Astrocyte (in vitro differentiated cells and primary cell): ENCODE data around the gene DDOST. TPM values are rescaled to one million over a fixed set of nuclear protein-coding genes. Genes with fewer than 3 reads are reported as not detected.
A peak's percentile ranks its signal among the peaks of the same experiment; 100 is the strongest.

Experiments used
- DNase-seq: peaks from one replicate; pipeline ENCODE4 v3.0.0-alpha.2; 2010; ENCODE audit warnings: low read depth
- FAIRE-seq: peaks from 2 replicates; lab custom pipeline; 2011; peaks lifted over from hg19 to GRCh38; lab: Jason Lieb, UNC
- H2AFZ ChIP-seq: 2 replicates; pipeline ENCODE4 v1.6.0; 2012; ENCODE audit warnings: low read depth, low read length, inconsistent platforms
- H3K27ac ChIP-seq: 2 replicates; pipeline ENCODE4 v1.5.1; 2011; ENCODE audit warnings: low read depth, low read length, inconsistent platforms
- H3K27me3 ChIP-seq: 2 replicates; pipeline ENCODE4 v1.6.0; 2011; ENCODE audit warnings: low read length, inconsistent platforms; ENCODE audit not compliant: insufficient read depth
- H3K36me3 ChIP-seq: 2 replicates; pipeline ENCODE4 v1.5.1; 2011; ENCODE audit warnings: low read length, inconsistent platforms; ENCODE audit not compliant: insufficient read depth
- H3K4me1 ChIP-seq: 2 replicates; pipeline ENCODE4 v1.5.1; 2011; ENCODE audit warnings: low read length, inconsistent platforms; ENCODE audit not compliant: insufficient read depth
- H3K4me2 ChIP-seq: 2 replicates; pipeline ENCODE4 v1.6.0; 2012; ENCODE audit warnings: low read length, inconsistent platforms
- H3K4me3 ChIP-seq: 2 replicates; pipeline ENCODE4 v1.5.1; 2011; ENCODE audit warnings: low read depth, mild to moderate bottlenecking, low read length, inconsistent platforms; ENCODE audit not compliant: insufficient read depth
- H3K79me2 ChIP-seq: 2 replicates; pipeline ENCODE4 v1.6.0; 2012; ENCODE audit warnings: mild to moderate bottlenecking, low read length, inconsistent platforms; ENCODE audit not compliant: insufficient read depth
- H3K9ac ChIP-seq: 2 replicates; pipeline ENCODE4 v1.6.0; 2012; ENCODE audit warnings: mild to moderate bottlenecking, low read length, inconsistent platforms
- H3K9me3 ChIP-seq: 2 replicates; pipeline ENCODE4 v1.5.1; 2012; ENCODE audit warnings: low read depth, mild to moderate bottlenecking, low read length, inconsistent platforms; ENCODE audit not compliant: insufficient read depth
- H4K20me1 ChIP-seq: 2 replicates; pipeline ENCODE4 v1.6.0; 2012; ENCODE audit warnings: low read length, inconsistent platforms; ENCODE audit not compliant: insufficient read depth
- H3K27ac Mint-ChIP-seq: one replicate; pipeline ENCODE4 v1.8.0; 2021; ENCODE audit warnings: mild to moderate bottlenecking, mixed read lengths; ENCODE audit not compliant: unreplicated experiment
- H3K27me3 Mint-ChIP-seq: one replicate; pipeline ENCODE4 v1.8.0; 2021; ENCODE audit warnings: low read depth, mixed read lengths; ENCODE audit not compliant: unreplicated experiment
- H3K36me3 Mint-ChIP-seq: one replicate; pipeline ENCODE4 v1.8.0; 2021; ENCODE audit warnings: low read depth, mixed read lengths; ENCODE audit not compliant: unreplicated experiment
- H3K4me1 Mint-ChIP-seq: one replicate; pipeline ENCODE4 v1.8.0; 2021; ENCODE audit warnings: low read depth, mixed read lengths; ENCODE audit not compliant: unreplicated experiment
- H3K4me3 Mint-ChIP-seq: one replicate; pipeline ENCODE4 v1.8.0; 2021; ENCODE audit warnings: mild to moderate bottlenecking, moderate library complexity, mixed read lengths; ENCODE audit not compliant: unreplicated experiment
- H3K9me3 Mint-ChIP-seq: one replicate; pipeline ENCODE4 v1.8.0; 2021; ENCODE audit warnings: mild to moderate bottlenecking, mixed read lengths; ENCODE audit not compliant: unreplicated experiment
- CTCF ChIP-seq: IDR thresholded peaks from 2 replicates; pipeline ENCODE4 v1.5.1; 2011; ENCODE audit warnings: low read depth, mild to moderate bottlenecking, inconsistent platforms, low read length, moderate library complexity; ENCODE audit not compliant: insufficient read depth
- EZH2 ChIP-seq: IDR thresholded peaks from 2 replicates; pipeline ENCODE4 v1.6.1; 2012; ENCODE audit warnings: mild to moderate bottlenecking, low read length, inconsistent platforms; ENCODE audit not compliant: insufficient read depth
- total RNA-seq: library from RNA; stranded (reverse); gene quantifications from 2 replicates; pipeline ENCODE4 v1.2.1, GENCODE V29; 2021

Gene DDOST
- total RNA-seq, 1 donor from 2014 or later = 327 TPM

- TF ChIP-seq EZH2 = no peak
- no peak for TF ChIP-seq CTCF
- Histone ChIP-seq H3K27ac (no peak overlapping the region), H3K79me2 (no peaks in the 10 kb centered on the region), H3K27me3 (no peaks in the 10 kb centered on the region), H2AFZ (peak overlapping the region; percentile 34), H3K4me1 (no peaks in the 10 kb centered on the region), H3K4me3 (no peak overlapping the region), H3K36me3 (no peaks in the 10 kb centered on the region), H3K9ac (no peak overlapping the region), H3K9me3 (no peaks in the 10 kb centered on the region), H3K4me2 (no peak overlapping the region), H4K20me1 (no peaks in the 10 kb centered on the region)
- Mint-ChIP-seq H3K36me3 (peaks cover 2% of the 10 kb centered on the region), H3K9me3 (peaks cover 2% of the 10 kb centered on the region), H3K4me3 (no peak overlapping the region), H3K4me1 (no peaks in the 10 kb centered on the region), H3K27me3 (peaks cover 9% of the 10 kb centered on the region), H3K27ac (no peak overlapping the region)
- no peak for DNase-seq
- no peak for FAIRE-seq
Observed at GRCh38 chr1:20684651-20685050, 23.5 kb upstream of the DDOST start.

- Histone ChIP-seq H3K4me3 (no peak overlapping the region), H3K27me3 (no peaks in the 10 kb centered on the region), H3K36me3 (no peaks in the 10 kb centered on the region), H3K9ac (no peak overlapping the region), H3K27ac (no peak overlapping the region), H3K4me2 (no peak overlapping the region), H2AFZ (no peak overlapping the region), H3K79me2 (no peaks in the 10 kb centered on the region), H3K4me1 (no peaks in the 10 kb centered on the region), H4K20me1 (no peaks in the 10 kb centered on the region), H3K9me3 (no peaks in the 10 kb centered on the region)
- Mint-ChIP-seq H3K4me3 (no peak overlapping the region), H3K27ac (no peak overlapping the region), H3K9me3 (peaks cover 2% of the 10 kb centered on the region), H3K36me3 (peaks cover 2% of the 10 kb centered on the region), H3K4me1 (no peaks in the 10 kb centered on the region), H3K27me3 (peaks cover 9% of the 10 kb centered on the region)
- DNase-seq = no peak
- no peak for FAIRE-seq
- TF ChIP-seq EZH2 (no peak), CTCF (no peak)
Observed at GRCh38 chr1:20684050-20684620, 23.0 kb upstream of the DDOST start.

GRCh38 chr1:20683614-20684013 lies 22.4 kb upstream of the DDOST start:
- Mint-ChIP-seq H3K36me3 (peaks cover 2% of the 10 kb centered on the region), H3K4me3 (no peak overlapping the region), H3K9me3 (peaks cover 2% of the 10 kb centered on the region), H3K27me3 (peaks cover 9% of the 10 kb centered on the region), H3K27ac (no peak overlapping the region), H3K4me1 (no peaks in the 10 kb centered on the region)
- FAIRE-seq (no peak), DNase-seq (no peak)
- Histone ChIP-seq H2AFZ (no peak overlapping the region), H3K4me3 (no peak overlapping the region), H3K9me3 (no peaks in the 10 kb centered on the region), H3K36me3 (no peaks in the 10 kb centered on the region), H3K4me2 (no peak overlapping the region), H3K27me3 (no peaks in the 10 kb centered on the region), H3K79me2 (no peaks in the 10 kb centered on the region), H4K20me1 (no peaks in the 10 kb centered on the region), H3K9ac (no peak overlapping the region), H3K27ac (no peak overlapping the region), H3K4me1 (no peaks in the 10 kb centered on the region)
- no peak for TF ChIP-seq CTCF
- TF ChIP-seq EZH2 = no peak
